Spleen (tissue), 7 donors: ENCODE data around the gene TMEM115.

Source experiments
- CTCF ChIP-seq, 11 experiments: fragments of 200-600 bp in 7 of 11; fragments of 450-650 bp in 4 of 11; sonication (generic) in 4 of 11; IDR thresholded peaks in 8 of 11; conservative IDR thresholded peaks in 3 of 11; 1 replicate in 7 of 11; 2 replicates in 4 of 11; pipeline versions ENCODE4 v1.4.0 to v1.8.0; 2016 to 2021; ENCODE audit warnings: antibody characterized with exemption in 11 of 11, inconsistent platforms in 4 of 11, mild to moderate bottlenecking in 1 of 11
- POLR2A ChIP-seq, 3 donors: fragments of 450-650 bp; IDR thresholded peaks; one replicate each; pipeline ENCODE4 v1.5.1; 2017; ENCODE audit warnings: antibody characterized with exemption in 3 of 3, mild to moderate bottlenecking in 1 of 3
- donor health status: DM: no; HTN: no; CAD: no; lungs with moderate emphysema.
- donor health status: DM: no; HTN: no; CAD: no.
- donor health status: DM: no; HTN: no; CAD: no.

DNA sequence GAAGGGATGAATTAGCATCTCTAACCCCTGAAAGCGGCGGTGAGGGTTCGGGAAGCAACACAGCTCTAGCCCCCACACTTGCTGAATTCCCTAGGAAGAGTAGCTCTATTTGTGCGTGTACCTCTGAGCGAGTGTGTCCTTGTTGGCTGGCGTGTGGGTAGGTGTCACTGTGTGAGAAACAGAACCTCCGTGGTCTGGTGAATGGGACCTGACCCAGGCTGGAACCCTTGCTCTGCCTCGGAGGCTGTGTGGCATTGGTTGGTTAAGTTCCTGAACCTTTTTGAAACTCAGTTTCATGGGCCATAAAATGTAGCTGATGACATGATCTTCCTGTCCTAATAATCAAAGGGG, 414 bp upstream of the TMEM115 start:
- TF ChIP-seq CTCF (IDR thresholded peaks at IDR 0.05 in 8 of 11, conservative IDR thresholded peaks at IDR 0.05 in 3 of 11) = no peak
- TF ChIP-seq POLR2A (IDR thresholded peaks at IDR 0.05) = no peak
